SK-N-SH (cell line): ENCODE results near the gene FBLN7. TPM values are rescaled to one million over a fixed set of nuclear protein-coding genes. Genes with fewer than 3 reads are reported as not detected.

Experiments
- CTCF ChIA-PET: fragments of 300-600, 350-600 bp; formaldehyde crosslinking; extraction: SDS; loops from one replicate; lab custom pipeline; 2021; lab: Yijun Ruan, JAX
- POLR2A ChIA-PET: fragments of 350-600 bp; sonication (Branson Sonifier 250); formaldehyde crosslinking; extraction: SDS; loops from one replicate; lab custom pipeline; 2020; ENCODE audit warnings: antibody characterized with exemption, inconsistent platforms; lab: Yijun Ruan, JAX
- DNase-seq: peaks from one replicate; pipeline ENCODE4 v3.0.0; 2012
- H2AFZ ChIP-seq: fragments of 200-600 bp; sonication (generic); 2 replicates; pipeline ENCODE4 v1.8.1; 2016; ENCODE audit warnings: antibody characterized with exemption, mild to moderate bottlenecking, low read depth
- H3F3A ChIP-seq: fragments of 200-600 bp; sonication (generic); replicated peaks from 2 replicates; pipeline ENCODE3; 2016; ENCODE audit warnings: antibody characterized with exemption, mild to moderate bottlenecking; ENCODE audit not compliant: insufficient read depth
- H3K27ac ChIP-seq, 2 experiments: fragments of 200-500 bp in 1 of 2; fragments of 200-600 bp in 1 of 2; sonication (Bioruptor generic) in 1 of 2; sonication (generic), shearing (Covaris generic) in 1 of 2; 2 replicates each; pipeline versions ENCODE4 v1.5.1 to v1.6.1; 2014 to 2016; ENCODE audit warnings: low read depth in 2 of 2, inconsistent platforms in 1 of 2, low read length in 1 of 2, mild to moderate bottlenecking in 1 of 2, mixed read lengths in 1 of 2
- H3K27me3 ChIP-seq: fragments of 200-600 bp; sonication (generic), shearing (Covaris generic); 2 replicates; pipeline ENCODE4 v1.6.1; 2016; ENCODE audit warnings: mixed run types; ENCODE audit not compliant: insufficient read depth
- H3K36me3 ChIP-seq, 2 experiments: fragments of 200-500 bp in 1 of 2; fragments of 200-600 bp in 1 of 2; sonication (Bioruptor generic) in 1 of 2; sonication (generic) in 1 of 2; replicated peaks in 1 of 2; 2 replicates each; pipeline versions ENCODE3 to v1.5.1; 2014 to 2016; ENCODE audit warnings: low read length in 1 of 2, mild to moderate bottlenecking in 1 of 2; ENCODE audit not compliant: insufficient read depth in 2 of 2, control insufficient read depth in 1 of 2
- H3K4me1 ChIP-seq, 2 experiments: fragments of 200-500 bp in 1 of 2; fragments of 200-600 bp in 1 of 2; sonication (Bioruptor generic) in 1 of 2; sonication (generic), shearing (Covaris generic) in 1 of 2; 2 replicates each; pipeline versions ENCODE4 v1.5.1 to v1.6.1; 2014 to 2016; ENCODE audit warnings: low read depth in 1 of 2, low read length in 1 of 2, mixed run types in 1 of 2; ENCODE audit not compliant: insufficient read depth in 2 of 2, control insufficient read depth in 1 of 2
- H3K4me2 ChIP-seq: fragments of 200-600 bp; sonication (generic), shearing (Covaris generic); 2 replicates; pipeline ENCODE4 v1.6.1; 2017; ENCODE audit warnings: mixed run types
- H3K4me3 ChIP-seq, 2 experiments: fragments of 200-500 bp in 1 of 2; fragments of 200-600 bp in 1 of 2; sonication (Bioruptor generic) in 1 of 2; sonication (generic), shearing (Covaris generic) in 1 of 2; 2 replicates each; pipeline versions ENCODE4 v1.5.1 to v1.8.1; 2014 to 2016; ENCODE audit warnings: low read depth in 2 of 2, inconsistent platforms in 1 of 2, low read length in 1 of 2, mild to moderate bottlenecking in 1 of 2, mixed read lengths in 1 of 2, moderate library complexity in 1 of 2
- H3K79me2 ChIP-seq: fragments of 200-600 bp; sonication (generic); 2 replicates; pipeline ENCODE4 v1.8.1; 2017; ENCODE audit warnings: mild to moderate bottlenecking; ENCODE audit not compliant: insufficient read depth
- H3K9ac ChIP-seq: fragments of 200-600 bp; sonication (generic); 2 replicates; pipeline ENCODE4 v1.6.1; 2017; ENCODE audit warnings: mixed run types
- H3K9me2 ChIP-seq: fragments of 200-600 bp; sonication (generic); 2 replicates; pipeline ENCODE4 v1.6.1; 2017; ENCODE audit warnings: mixed run types
- H3K9me3 ChIP-seq: fragments of 200-600 bp; sonication (generic); 2 replicates; pipeline ENCODE4 v1.6.1; 2017; ENCODE audit warnings: mixed run types, mild to moderate bottlenecking, moderate library complexity
- H4K20me1 ChIP-seq: fragments of 200-600 bp; sonication (generic); 2 replicates; pipeline ENCODE4 v1.6.1; 2017; ENCODE audit warnings: mild to moderate bottlenecking, mixed run types; ENCODE audit not compliant: insufficient read depth
- CHD2 ChIP-seq: fragments of 150-350 bp; IDR thresholded peaks from 2 replicates; pipeline ENCODE4 v1.6.1; 2018; ENCODE audit warnings: low read length; ENCODE audit not compliant: partially characterized antibody
- CTCF ChIP-seq: fragments of 200-600 bp; sonication (generic); IDR thresholded peaks from 2 replicates; pipeline ENCODE4 v1.6.1; 2017; ENCODE audit warnings: antibody characterized with exemption, mild to moderate bottlenecking, moderate library complexity
- ELF1 ChIP-seq: IDR thresholded peaks from 2 replicates; pipeline ENCODE4 v1.4.0; 2012
- FOSL2 ChIP-seq: IDR thresholded peaks from 2 replicates; pipeline ENCODE4 v1.4.0; 2012; ENCODE audit warnings: low read depth, mild to moderate bottlenecking, moderate library complexity, borderline replicate concordance
- FOXJ3 ChIP-seq: sonication (generic); formaldehyde crosslinking; IDR thresholded peaks from 2 replicates; pipeline ENCODE4 v1.5.1; 2020; ENCODE audit warnings: mild to moderate bottlenecking, missing genetic modification reagents
- FOXM1 ChIP-seq: IDR thresholded peaks from 2 replicates; pipeline ENCODE4 v1.4.0; 2012; ENCODE audit warnings: low read depth, mild to moderate bottlenecking
- GABPA ChIP-seq: IDR thresholded peaks from 2 replicates; pipeline ENCODE4 v1.4.0; 2012; ENCODE audit warnings: low read depth, mild to moderate bottlenecking
- GATA2 ChIP-seq: sonication (generic); formaldehyde crosslinking; IDR thresholded peaks from 2 replicates; pipeline ENCODE4 v1.5.0; 2020; ENCODE audit warnings: mild to moderate bottlenecking, missing genetic modification reagents
- IRF3 ChIP-seq: fragments of 150-350 bp; IDR thresholded peaks from 2 replicates; pipeline ENCODE4 v1.6.1; 2016; ENCODE audit warnings: mild to moderate bottlenecking, low read depth, low read length
- JUND ChIP-seq: IDR thresholded peaks from 2 replicates; pipeline ENCODE4 v1.4.0; 2012
- MAX ChIP-seq: IDR thresholded peaks from 2 replicates; pipeline ENCODE4 v1.4.0; 2012; ENCODE audit warnings: low read depth
- MEF2A ChIP-seq: IDR thresholded peaks from 2 replicates; pipeline ENCODE4 v1.4.0; 2012; ENCODE audit warnings: low read depth, borderline replicate concordance
- MXI1 ChIP-seq: IDR thresholded peaks from 2 replicates; pipeline ENCODE4 v1.6.1; 2012; ENCODE audit warnings: mild to moderate bottlenecking, low read depth, low read length, improper control_type of control experiment
- NRF1 ChIP-seq: IDR thresholded peaks from 2 replicates; pipeline ENCODE4 v1.6.1; 2012; ENCODE audit warnings: low read depth, mild to moderate bottlenecking, low read length
- POLR2AphosphoS5 ChIP-seq: IDR thresholded peaks from 2 replicates; pipeline ENCODE4 v1.6.1; 2012; ENCODE audit warnings: low read depth, low read length
- RCOR1 ChIP-seq: fragments of 150-350 bp; IDR thresholded peaks from 2 replicates; pipeline ENCODE4 v1.6.1; 2017; ENCODE audit warnings: antibody characterized with exemption, low read length
- REST ChIP-seq: IDR thresholded peaks from 2 replicates; pipeline ENCODE4 v1.6.1; 2012; ENCODE audit warnings: mild to moderate bottlenecking, low read depth, low read length, moderate library complexity
- RFX5 ChIP-seq: IDR thresholded peaks from 2 replicates; pipeline ENCODE4 v1.6.1; 2012; ENCODE audit warnings: mild to moderate bottlenecking, improper control_type of control experiment, low read length
- RXRA ChIP-seq: IDR thresholded peaks from 2 replicates; pipeline ENCODE4 v1.4.0; 2012; ENCODE audit warnings: low read depth, mild to moderate bottlenecking, borderline replicate concordance
- SMC3 ChIP-seq: IDR thresholded peaks from 2 replicates; pipeline ENCODE4 v1.6.1; 2012; ENCODE audit warnings: low read depth, low read length, improper control_type of control experiment
- TCF12 ChIP-seq: IDR thresholded peaks from 2 replicates; pipeline ENCODE4 v1.4.0; 2012
- USF1 ChIP-seq: IDR thresholded peaks from 2 replicates; pipeline ENCODE4 v1.4.0; 2012; ENCODE audit warnings: low read depth, borderline replicate concordance
- WGBS: methylation state at CpG from one replicate; pipeline ENCODE4 v1.1.6; 2017; ENCODE audit warnings: low lambda C conversion rate; 5-methylcytosine and 5-hydroxymethylcytosine counted together
- polyA plus RNA-seq, 3 experiments: library from polyadenylated mRNA; depleted of rRNA; stranded (reverse); fragments of >200 nt; gene quantifications; 2 replicates each; pipeline ENCODE4 v1.2.3, GENCODE V29; 2012

FBLN7 gene
- polyA plus RNA-seq, 1 of the 3 experiments (the other 2 are of a cell fraction) = 4.4 TPM

- no peak overlapping the region for H2AFZ ChIP-seq
- TF ChIP-seq RFX5 = no peak
- no peak for TF ChIP-seq MAX
- TF ChIP-seq GATA2 (CRISPR knock-in tag) = no peak
- TF ChIP-seq CTCF = no peak
- no peak for TF ChIP-seq ELF1
- no peak for TF ChIP-seq SMC3
- TF ChIP-seq USF1 = no peak
- TF ChIP-seq GABPA = no peak
- no peak for TF ChIP-seq NRF1
- TF ChIP-seq FOXJ3 (CRISPR knock-in tag) = no peak
- no peak for TF ChIP-seq MEF2A
- TF ChIP-seq RXRA = no peak
- TF ChIP-seq TCF12 = no peak
- WGBS = 92% methylated on average over 10 of the region's 10 CpGs
- peaks cover 6% of the 10 kb centered on the region in 2 experiments; a peak in 2 of 4 replicates for H3K4me1 ChIP-seq
- H3K9me2 ChIP-seq = no peaks in the 10 kb centered on the region
- H3K79me2 ChIP-seq = no peaks in the 10 kb centered on the region
- peaks cover 3% of the 10 kb centered on the region for H3F3A ChIP-seq
- no peak for DNase-seq
- H3K4me2 ChIP-seq = no peak overlapping the region
- no peaks in the 10 kb centered on the region for H3K27me3 ChIP-seq
- H3K9ac ChIP-seq = no peak overlapping the region
- no peaks in the 10 kb centered on the region for H3K9me3 ChIP-seq
- POLR2A ChIA-PET = no interaction called here
- H3K4me3 ChIP-seq = no peak overlapping the region
- H3K36me3 ChIP-seq = no peaks in the 10 kb centered on the region
- no peak overlapping the region for H3K27ac ChIP-seq
- no peaks in the 10 kb centered on the region for H4K20me1 ChIP-seq
- CTCF ChIA-PET = no interaction called here
These were observed 14.4 kb downstream of the FBLN7 start for GRCh38 chr2:112152476-112153178.

- Histone ChIP-seq H3K27ac (no peak overlapping the region), H3K4me1 (peaks cover 6% of the 10 kb centered on the region in 2 experiments; a peak in 2 of 4 replicates), H3K4me3 (no peak overlapping the region), H3K27me3 (no peaks in the 10 kb centered on the region), H3K9ac (no peak overlapping the region), H3K9me3 (no peaks in the 10 kb centered on the region), H3K9me2 (no peaks in the 10 kb centered on the region), H3K4me2 (no peak overlapping the region), H3K79me2 (no peaks in the 10 kb centered on the region), H2AFZ (no peak overlapping the region), H3F3A (peaks cover 3% of the 10 kb centered on the region), H4K20me1 (no peaks in the 10 kb centered on the region), H3K36me3 (no peaks in the 10 kb centered on the region)
- ChIA-PET POLR2A (no interaction called here), CTCF (no interaction called here)
- WGBS = 90% methylated on average over 10 of the region's 12 CpGs
- no peak for DNase-seq
- TF ChIP-seq FOSL2 = no peak
- TF ChIP-seq NRF1 = no peak
- TF ChIP-seq GATA2 (CRISPR knock-in tag) = no peak
- TF ChIP-seq IRF3 = no peak
- TF ChIP-seq MEF2A = no peak
- TF ChIP-seq FOXJ3 (CRISPR knock-in tag) = no peak
- TF ChIP-seq REST = no peak
- TF ChIP-seq RCOR1 = no peak
- TF ChIP-seq RFX5 = no peak
- TF ChIP-seq JUND = no peak
- TF ChIP-seq MXI1 = no peak
- no peak for TF ChIP-seq CHD2
- TF ChIP-seq POLR2AphosphoS5 = no peak
- TF ChIP-seq FOXM1 = no peak
These were observed 14.9 kb downstream of the FBLN7 start for GRCh38 chr2:112153179-112153490.
